Caco-2 (cell line): ENCODE measurements around the gene KLHL30. TPM values are rescaled to one million over a fixed set of nuclear protein-coding genes. Genes with fewer than 3 reads are reported as not detected.

Source experiments
- BruUV-seq: library from RNA; stranded (reverse); fragments of 400-500 nt; replicated peaks from 2 replicates; lab custom pipeline; 2021; lab: Mats Ljungman, UMichigan
- CTCF ChIA-PET: fragments of 300-600 bp; sonication (Branson Sonifier 250); formaldehyde crosslinking; loops from one replicate; lab custom pipeline; 2022; ENCODE audit warnings: antibody characterized with exemption; lab: Charles Lee
- POLR2A ChIA-PET: fragments of 300-600 bp; sonication (Branson Sonifier 250); formaldehyde crosslinking; loops from one replicate; lab custom pipeline; 2022; ENCODE audit warnings: antibody characterized with exemption; lab: Charles Lee
- DNase-seq, 2 experiments: peaks; one replicate each; pipeline versions ENCODE4 v3.0.0 to v3.0.0-alpha.2; 2020 to 2022
- H3K27me3 ChIP-seq: replicated peaks from 2 replicates; pipeline ENCODE4 v1.6.0; 2011; ENCODE audit warnings: low read length; ENCODE audit not compliant: control insufficient read depth, insufficient read depth
- H3K36me3 ChIP-seq: 2 replicates; pipeline ENCODE4 v1.5.1; 2011; ENCODE audit warnings: low read length; ENCODE audit not compliant: control insufficient read depth, insufficient read depth
- H3K4me1 ChIP-seq: fragments of 250-450 bp; sonication (Bioruptor Pico); 2 replicates; pipeline ENCODE4 v1.5.1; 2020; ENCODE audit warnings: mild to moderate bottlenecking
- H3K4me3 ChIP-seq: 2 replicates; pipeline ENCODE4 v1.5.1; 2011; ENCODE audit warnings: low read depth, mild to moderate bottlenecking, control low read depth, low read length
- H3K9me3 ChIP-seq: fragments of 250-450 bp; sonication (Bioruptor Pico); 2 replicates; pipeline ENCODE4 v1.5.1; 2020; ENCODE audit warnings: mild to moderate bottlenecking, moderate library complexity
- H3K27ac Mint-ChIP-seq: one replicate; pipeline ENCODE4 v1.8.0; 2022; ENCODE audit warnings: mixed read lengths; ENCODE audit not compliant: unreplicated experiment
- H3K27me3 Mint-ChIP-seq: one replicate; pipeline ENCODE4 v1.8.0; 2022; ENCODE audit warnings: mixed read lengths; ENCODE audit not compliant: insufficient read depth, unreplicated experiment
- H3K36me3 Mint-ChIP-seq: one replicate; pipeline ENCODE4 v1.8.0; 2022; ENCODE audit warnings: mild to moderate bottlenecking, mixed read lengths; ENCODE audit not compliant: insufficient read depth, unreplicated experiment
- H3K4me1 Mint-ChIP-seq: one replicate; pipeline ENCODE4 v1.8.0; 2022; ENCODE audit warnings: low read depth, mixed read lengths; ENCODE audit not compliant: unreplicated experiment
- H3K4me3 Mint-ChIP-seq: one replicate; pipeline ENCODE4 v1.8.0; 2022; ENCODE audit warnings: mild to moderate bottlenecking, moderate library complexity, mixed read lengths; ENCODE audit not compliant: unreplicated experiment
- H3K9me3 Mint-ChIP-seq: one replicate; pipeline ENCODE4 v1.8.0; 2022; ENCODE audit warnings: mixed read lengths; ENCODE audit not compliant: unreplicated experiment
- CTCF ChIP-seq, 2 experiments: fragments of 200-600 bp in 1 of 2; IDR thresholded peaks; 1 replicate in 1 of 2; 2 replicates in 1 of 2; pipeline versions ENCODE4 v1.5.1 to v1.8.0; 2011 to 2022; ENCODE audit warnings: antibody characterized with exemption in 1 of 2, control low read depth in 1 of 2, inconsistent platforms in 1 of 2, low read depth in 1 of 2, low read length in 1 of 2, mild to moderate bottlenecking in 1 of 2, moderate library complexity in 1 of 2; ENCODE audit not compliant: insufficient read depth in 1 of 2, severe bottlenecking in 1 of 2, unreplicated experiment in 1 of 2
- intact Hi-C: fragments of 100-400 bp; cut with micrococcal nuclease; formaldehyde crosslinking; loops from one replicate; pipeline ENCODE4 v1.10.0; 2022; ENCODE audit not compliant: unreplicated experiment
- total RNA-seq: library from RNA; stranded (reverse); gene quantifications from 2 replicates; pipeline ENCODE4 v1.2.3, GENCODE V29; 2022

Gene KLHL30
- total RNA-seq, 1 experiment from 2014 or later, result 0.36 TPM

GRCh38 chr2:238130111-238130695 is 8.3 kb upstream of the KLHL30 start:
- Mint-ChIP-seq H3K27ac (no peak overlapping the region), H3K9me3 (no peaks in the 10 kb centered on the region), H3K4me3 (no peak overlapping the region), H3K4me1 (no peaks in the 10 kb centered on the region), H3K36me3 (no peaks in the 10 kb centered on the region), H3K27me3 (no peaks in the 10 kb centered on the region)
- intact Hi-C loops, result no loop called here
- POLR2A ChIA-PET, result no interaction called here
- H3K27me3 ChIP-seq, result no peaks in the 10 kb centered on the region
- H3K9me3 ChIP-seq, result no peaks in the 10 kb centered on the region
- H3K4me1 ChIP-seq, result no peaks in the 10 kb centered on the region
- H3K36me3 ChIP-seq, result no peaks in the 10 kb centered on the region
- no peak for DNase-seq
- CTCF ChIA-PET, result no interaction called here
- no peak for TF ChIP-seq CTCF (IDR thresholded peaks at IDR 0.05; ENCODE audit: insufficient read depth in 1 of 2, low read depth in 1 of 2, low read length in 1 of 2, severe bottlenecking in 1 of 2, unreplicated experiment in 1 of 2)
- H3K4me3 ChIP-seq, result no peak overlapping the region
- BruUV-seq, result no TSS peak

- intact Hi-C loops, result no loop called here
- H3K36me3 Mint-ChIP-seq, result no peaks in the 10 kb centered on the region
- H3K4me1 Mint-ChIP-seq, result no peaks in the 10 kb centered on the region
- DNase-seq, result no peak
- Histone ChIP-seq H3K27me3 (no peaks in the 10 kb centered on the region), H3K4me1 (no peaks in the 10 kb centered on the region), H3K4me3 (no peak overlapping the region), H3K36me3 (no peaks in the 10 kb centered on the region), H3K9me3 (no peaks in the 10 kb centered on the region)
- ChIA-PET POLR2A (no interaction called here), CTCF (no interaction called here)
- no TSS peak for BruUV-seq
- H3K27me3 Mint-ChIP-seq, result no peaks in the 10 kb centered on the region
- H3K27ac Mint-ChIP-seq, result no peak overlapping the region
- H3K9me3 Mint-ChIP-seq, result no peaks in the 10 kb centered on the region
- H3K4me3 Mint-ChIP-seq, result no peak overlapping the region
- TF ChIP-seq CTCF (IDR thresholded peaks at IDR 0.05; ENCODE audit: insufficient read depth in 1 of 2, low read depth in 1 of 2, low read length in 1 of 2, severe bottlenecking in 1 of 2, unreplicated experiment in 1 of 2), result no peak
These were observed 7.5 kb upstream of the KLHL30 start for GRCh38 chr2:238130696-238131628.

GRCh38 chr2:238131761-238132462 is 6.6 kb upstream of the KLHL30 start:
- Mint-ChIP-seq H3K4me3 (no peak overlapping the region), H3K4me1 (no peaks in the 10 kb centered on the region), H3K27me3 (no peaks in the 10 kb centered on the region), H3K36me3 (no peaks in the 10 kb centered on the region), H3K9me3 (no peaks in the 10 kb centered on the region), H3K27ac (no peak overlapping the region)
- POLR2A ChIA-PET, result no interaction called here
- intact Hi-C loops, result no loop called here
- Histone ChIP-seq H3K27me3 (no peaks in the 10 kb centered on the region), H3K4me1 (no peaks in the 10 kb centered on the region), H3K36me3 (no peaks in the 10 kb centered on the region), H3K9me3 (no peaks in the 10 kb centered on the region), H3K4me3 (no peak overlapping the region)
- BruUV-seq, result no TSS peak
- CTCF ChIA-PET, result no interaction called here
- no peak for TF ChIP-seq CTCF (IDR thresholded peaks at IDR 0.05; ENCODE audit: insufficient read depth in 1 of 2, low read depth in 1 of 2, low read length in 1 of 2, severe bottlenecking in 1 of 2, unreplicated experiment in 1 of 2)
- DNase-seq, result no peak
